Panc1 (cell line): ENCODE measurements around the gene CCN6. TPM values are rescaled to one million over a fixed set of nuclear protein-coding genes. Genes with fewer than 3 reads are reported as not detected.

ENCODE experiments used
- ATAC-seq: fragments of 200-7000 bp; cut with Tn5 transposase; 2 replicates; pipeline ENCODE4 v1.9.1; 2020; ENCODE audit warnings: mild to moderate bottlenecking, moderate library complexity
- BruUV-seq: library from RNA; stranded (reverse); fragments of 400-500 nt; replicated peaks from 2 replicates; lab custom pipeline; 2021; lab: Mats Ljungman, UMichigan
- CTCF ChIA-PET: fragments of 300-600 bp; sonication (Branson Sonifier 250); formaldehyde crosslinking; loops from one replicate; lab custom pipeline; 2022; ENCODE audit warnings: antibody characterized with exemption; lab: Charles Lee
- POLR2A ChIA-PET: fragments of 300-600 bp; sonication (Branson Sonifier 250); formaldehyde crosslinking; loops from one replicate; lab custom pipeline; 2022; ENCODE audit warnings: antibody characterized with exemption; lab: Charles Lee
- DNase-seq: peaks from one replicate; pipeline ENCODE4 v3.0.0-alpha.2; 2010; ENCODE audit warnings: low read depth, low spot score
- H3K27ac ChIP-seq: 2 replicates; pipeline ENCODE4 v1.5.1; 2011; ENCODE audit warnings: mild to moderate bottlenecking, low read length, inconsistent platforms
- H3K27me3 ChIP-seq: fragments of 200-500 bp; sonication (Bioruptor generic); 2 replicates; pipeline ENCODE4 v1.6.0; 2014; ENCODE audit warnings: low read length, inconsistent platforms; ENCODE audit not compliant: control insufficient read depth, insufficient read depth
- H3K36me3 ChIP-seq: fragments of 200-500 bp; sonication (Bioruptor generic); 2 replicates; pipeline ENCODE4 v1.5.1; 2014; ENCODE audit warnings: inconsistent platforms, mild to moderate bottlenecking, low read length, moderate library complexity; ENCODE audit not compliant: control insufficient read depth, insufficient read depth
- H3K4me1 ChIP-seq: 2 replicates; pipeline ENCODE4 v1.5.1; 2011; ENCODE audit warnings: inconsistent platforms, mild to moderate bottlenecking, low read length, moderate library complexity; ENCODE audit not compliant: control insufficient read depth, insufficient read depth
- H3K4me3 ChIP-seq, 2 experiments: 2 replicates each; pipeline ENCODE4 v1.5.1; 2011 to 2012; ENCODE audit warnings: low read depth in 2 of 2, low read length in 2 of 2, mild to moderate bottlenecking in 2 of 2, inconsistent platforms in 1 of 2, moderate library complexity in 1 of 2
- H3K9me3 ChIP-seq: fragments of 200-500 bp; sonication (Bioruptor generic); 2 replicates; pipeline ENCODE4 v1.5.1; 2014; ENCODE audit warnings: low read depth, mild to moderate bottlenecking, inconsistent platforms, low read length, moderate library complexity; ENCODE audit not compliant: control insufficient read depth, insufficient read depth
- CTCF ChIP-seq: fragments of 450-650 bp; IDR thresholded peaks from 2 replicates; pipeline ENCODE4 v1.5.1; 2017; ENCODE audit warnings: mild to moderate bottlenecking
- POLR2AphosphoS5 ChIP-seq: IDR thresholded peaks from 2 replicates; pipeline ENCODE4 v1.6.1; 2012; ENCODE audit warnings: mild to moderate bottlenecking, low read depth, low read length, moderate library complexity
- SIN3A ChIP-seq: IDR thresholded peaks from 2 replicates; pipeline ENCODE4 v1.6.1; 2012; ENCODE audit warnings: low read depth, mild to moderate bottlenecking, low read length, moderate library complexity, borderline replicate concordance; ENCODE audit not compliant: insufficient read depth
- TCF7L2 ChIP-seq: IDR thresholded peaks from 2 replicates; pipeline ENCODE4 v1.6.1; 2011; ENCODE audit warnings: mild to moderate bottlenecking, low read depth, low read length, inconsistent platforms
- in situ Hi-C: cut with HindIII; loops from 2 replicates; pipeline ENCODE4 v1.10.0; 2016; ENCODE audit warnings: low sequenced_read_pairs, low pct_unique_long_range_greater_than_20kb
- intact Hi-C: fragments of 100-400 bp; cut with micrococcal nuclease; formaldehyde crosslinking; loops from one replicate; pipeline ENCODE4 v1.10.0; 2022; ENCODE audit not compliant: unreplicated experiment
- total RNA-seq: library from RNA; stranded (reverse); gene quantifications from one replicate; pipeline ENCODE4 v1.2.1, GENCODE V29; 2021; ENCODE audit not compliant: unreplicated experiment
- TF ChIP-seq, protein P1 (sequence below), 2 experiments: IDR thresholded peaks; 2 replicates each; pipeline ENCODE4 v1.6.1; 2011 to 2012; ENCODE audit warnings: low read depth in 2 of 2, control low read depth in 1 of 2, low read length in 1 of 2, mild to moderate bottlenecking in 1 of 2, moderate library complexity in 1 of 2; ENCODE audit not compliant: insufficient read depth in 1 of 2

Gene CCN6
- total RNA-seq, 1 experiment from 2014 or later, result 3.0 TPM

DNA sequence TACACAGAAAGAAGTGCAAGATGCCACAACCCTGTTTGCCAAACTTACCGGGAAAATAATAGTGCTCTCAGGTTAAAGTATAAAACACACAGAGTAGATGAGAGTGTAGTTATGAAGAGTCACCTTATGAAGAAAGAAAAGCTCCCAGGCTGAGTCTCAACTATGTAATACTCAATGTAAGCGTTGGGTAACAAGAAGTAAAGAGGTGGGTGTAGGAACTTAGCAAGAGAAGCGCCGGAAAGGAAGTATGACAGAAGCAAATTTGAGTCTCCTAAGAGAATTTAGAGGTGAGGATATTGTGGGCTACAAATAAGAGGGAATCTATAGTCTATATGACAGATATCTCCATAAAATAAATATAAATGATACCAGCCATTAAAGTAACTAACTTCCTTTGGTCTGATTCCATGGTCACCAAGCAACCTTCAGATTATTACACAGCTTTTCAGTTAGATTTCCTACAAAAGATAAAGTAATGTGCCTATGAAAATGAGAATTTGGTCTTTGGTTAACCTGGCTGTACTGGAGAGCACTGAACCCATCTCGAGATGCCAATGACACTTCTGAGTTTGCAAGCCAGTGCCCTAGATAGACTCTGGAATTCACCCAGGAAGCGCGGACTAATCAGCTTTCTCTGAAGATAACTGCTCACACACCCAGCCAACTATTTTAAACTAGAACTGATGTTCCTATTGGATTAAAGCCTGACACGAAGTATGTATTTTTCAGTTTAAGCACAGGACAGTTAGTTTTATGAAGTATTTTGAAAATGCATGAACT, 31.6 kb downstream of the CCN6 start:
- DNase-seq (no peak), ATAC-seq (no peak)
- ChIA-PET POLR2A (no interaction called here), CTCF (interaction anchor here (0.5 to 0.6 kb wide), 2 partner anchors 77 to 492 kb away, joined by 3 to 5 read pairs; no protein-coding TSS in a partner anchor)
- peaks cover 20% of the 10 kb centered on the region for H3K36me3 ChIP-seq
- no TSS peak for BruUV-seq
- intact Hi-C loops, result loop anchor here (5.0 kb wide), 1 partner anchor 77 kb away; no protein-coding TSS in a partner anchor
- no peak overlapping the region for H3K27ac ChIP-seq
- no peak overlapping the region for H3K4me3 ChIP-seq
- TF ChIP-seq POLR2AphosphoS5, result no peak
- no peak for TF ChIP-seq SIN3A
- no peak for TF ChIP-seq TCF7L2
- no peak for TF ChIP-seq CTCF
- TF ChIP-seq, protein P1, sequence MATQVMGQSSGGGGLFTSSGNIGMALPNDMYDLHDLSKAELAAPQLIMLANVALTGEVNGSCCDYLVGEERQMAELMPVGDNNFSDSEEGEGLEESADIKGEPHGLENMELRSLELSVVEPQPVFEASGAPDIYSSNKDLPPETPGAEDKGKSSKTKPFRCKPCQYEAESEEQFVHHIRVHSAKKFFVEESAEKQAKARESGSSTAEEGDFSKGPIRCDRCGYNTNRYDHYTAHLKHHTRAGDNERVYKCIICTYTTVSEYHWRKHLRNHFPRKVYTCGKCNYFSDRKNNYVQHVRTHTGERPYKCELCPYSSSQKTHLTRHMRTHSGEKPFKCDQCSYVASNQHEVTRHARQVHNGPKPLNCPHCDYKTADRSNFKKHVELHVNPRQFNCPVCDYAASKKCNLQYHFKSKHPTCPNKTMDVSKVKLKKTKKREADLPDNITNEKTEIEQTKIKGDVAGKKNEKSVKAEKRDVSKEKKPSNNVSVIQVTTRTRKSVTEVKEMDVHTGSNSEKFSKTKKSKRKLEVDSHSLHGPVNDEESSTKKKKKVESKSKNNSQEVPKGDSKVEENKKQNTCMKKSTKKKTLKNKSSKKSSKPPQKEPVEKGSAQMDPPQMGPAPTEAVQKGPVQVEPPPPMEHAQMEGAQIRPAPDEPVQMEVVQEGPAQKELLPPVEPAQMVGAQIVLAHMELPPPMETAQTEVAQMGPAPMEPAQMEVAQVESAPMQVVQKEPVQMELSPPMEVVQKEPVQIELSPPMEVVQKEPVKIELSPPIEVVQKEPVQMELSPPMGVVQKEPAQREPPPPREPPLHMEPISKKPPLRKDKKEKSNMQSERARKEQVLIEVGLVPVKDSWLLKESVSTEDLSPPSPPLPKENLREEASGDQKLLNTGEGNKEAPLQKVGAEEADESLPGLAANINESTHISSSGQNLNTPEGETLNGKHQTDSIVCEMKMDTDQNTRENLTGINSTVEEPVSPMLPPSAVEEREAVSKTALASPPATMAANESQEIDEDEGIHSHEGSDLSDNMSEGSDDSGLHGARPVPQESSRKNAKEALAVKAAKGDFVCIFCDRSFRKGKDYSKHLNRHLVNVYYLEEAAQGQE (IDR thresholded peaks at IDR 0.05; ENCODE audit: insufficient read depth in 1 of 2, low read depth in 2 of 2, low read length in 1 of 2), result no peak
- 0 out of 2 replicates have a peak, but pooled peaks cover 4% of the 10 kb centered on the region for H3K27me3 ChIP-seq
- H3K9me3 ChIP-seq, result no peaks in the 10 kb centered on the region
- peaks cover 10% of the 10 kb centered on the region; the same call in 1 of the 2 replicates for H3K4me1 ChIP-seq
- in situ Hi-C loops, result no loop called here

DNA sequence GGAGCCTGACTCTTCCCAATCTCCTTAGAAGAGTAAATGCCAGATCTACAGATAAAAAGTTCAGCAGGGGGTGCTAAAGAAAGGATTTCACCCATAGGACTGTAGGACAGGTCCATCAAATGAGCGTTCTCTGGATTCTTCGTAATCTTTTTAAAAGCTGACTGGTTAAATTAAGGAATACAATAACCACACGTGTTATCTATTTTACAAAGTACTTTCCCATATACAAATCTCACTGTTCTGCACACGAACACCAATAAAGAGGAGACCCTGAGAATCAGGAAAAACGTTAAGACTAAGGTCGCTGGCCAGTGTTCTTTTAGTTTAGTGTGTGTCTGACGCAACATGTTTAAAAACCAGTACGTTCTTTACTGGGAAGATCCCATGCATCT, 32.8 kb downstream of the CCN6 start:
- Histone ChIP-seq H3K36me3 (peaks cover 14% of the 10 kb centered on the region), H3K9me3 (no peaks in the 10 kb centered on the region), H3K4me1 (peaks cover 10% of the 10 kb centered on the region; the same call in 1 of the 2 replicates), H3K27ac (peak overlapping the region; percentile 94), H3K4me3 (peak overlapping the region; percentile 92 to 94), H3K27me3 (0 out of 2 replicates have a peak, but pooled peaks cover 4% of the 10 kb centered on the region)
- no TSS peak for BruUV-seq
- ATAC-seq (peak; percentile 59), DNase-seq (no peak)
- ChIA-PET CTCF (interaction anchor here (0.5 to 0.6 kb wide), 3 partner anchors 22 to 1560 kb away, joined by 3 to 8 read pairs (median 6); no protein-coding TSS in a partner anchor), POLR2A (interaction anchor here (0.8 kb wide), 1 partner anchor 58 kb away, joined by 3 read pairs; no protein-coding TSS in a partner anchor)
- intact Hi-C loops (loop anchor here (5.0 kb wide), 1 partner anchor 76 kb away; no protein-coding TSS in a partner anchor), in situ Hi-C loops (no loop called here)
- TF ChIP-seq, protein P1 (IDR thresholded peaks at IDR 0.05; ENCODE audit: insufficient read depth in 1 of 2, low read depth in 2 of 2, low read length in 1 of 2), result no peak
- TF ChIP-seq POLR2AphosphoS5 (no peak), CTCF (no peak; the same call in 1 of the 2 replicates), TCF7L2 (no peak), SIN3A (no peak)
